Measurements from ENCODE around the gene PFKFB3. TPM values are rescaled to one million over a fixed set of nuclear protein-coding genes. Genes with fewer than 3 reads are reported as not detected.

Gene PFKFB3
- total and polyA plus RNA-seq, 12 donors, result 8.4 to 72.4 (median 29.5) TPM

GRCh38 chr10:6296828-6297251 lies 94.1 kb downstream of the PFKFB3 start:
- Histone ChIP-seq H3K27ac (no peak overlapping the region), H3K9me3 (replicated peaks in 1 of 3) (no peaks in the 10 kb centered on the region), H3K36me3 (replicated peaks in 1 of 2) (no peaks in the 10 kb centered on the region), H3K4me3 (no peak overlapping the region), H3K4me1 (replicated peaks in 1 of 2) (no peaks in the 10 kb centered on the region), H3K27me3 (no peaks in the 10 kb centered on the region)
- intact Hi-C loops (cut with DNase I), result no loop called here
- no peak for DNase-seq
- WGBS, 4 donors, result 60 to 72% (median 62%) methylated on average over 3 of the region's 3 CpGs
- no peak for TF ChIP-seq POLR2A (IDR thresholded peaks at IDR 0.05)
- TF ChIP-seq CTCF (IDR thresholded peaks at IDR 0.05), result no peak

- H3K27me3 ChIP-seq, result no peaks in the 10 kb centered on the region
- H3K4me1 ChIP-seq (replicated peaks in 1 of 2), result no peaks in the 10 kb centered on the region
- no peak for DNase-seq
- no peaks in the 10 kb centered on the region for H3K36me3 ChIP-seq (replicated peaks in 1 of 2)
- H3K9me3 ChIP-seq (replicated peaks in 1 of 3), result no peaks in the 10 kb centered on the region
- TF ChIP-seq POLR2A (IDR thresholded peaks at IDR 0.05) (no peak), CTCF (IDR thresholded peaks at IDR 0.05) (no peak)
- no peak overlapping the region for H3K4me3 ChIP-seq
- intact Hi-C loops (cut with DNase I), result no loop called here
- 71 to 87% (median 76%) methylated on average over 7 of the region's 7 CpGs for WGBS, 4 donors
- H3K27ac ChIP-seq, result no peak overlapping the region
Observed at GRCh38 chr10:6297522-6297921, 94.8 kb downstream of the PFKFB3 start.

GRCh38 chr10:6297951-6298381 lies 95.2 kb downstream of the PFKFB3 start:
- intact Hi-C loops (cut with DNase I), result no loop called here
- Histone ChIP-seq H3K4me3 (no peak overlapping the region), H3K27me3 (no peaks in the 10 kb centered on the region), H3K4me1 (replicated peaks in 1 of 2) (no peaks in the 10 kb centered on the region), H3K36me3 (replicated peaks in 1 of 2) (no peaks in the 10 kb centered on the region), H3K27ac (no peak overlapping the region), H3K9me3 (replicated peaks in 1 of 3) (no peaks in the 10 kb centered on the region)
- TF ChIP-seq POLR2A (IDR thresholded peaks at IDR 0.05) (no peak), CTCF (IDR thresholded peaks at IDR 0.05) (no peak)
- DNase-seq, result peak in 2 of 7 donors; percentile 24 to 25
- 23 to 66% (median 50%) methylated on average over 2 of the region's 2 CpGs for WGBS, 4 donors

- no peak for TF ChIP-seq CTCF (IDR thresholded peaks at IDR 0.05)
- TF ChIP-seq POLR2A (IDR thresholded peaks at IDR 0.05), result no peak
- DNase-seq, result no peak
- 92 to 98% (median 95%) methylated on average over 4 to 5 of the region's 5 CpGs for WGBS, 4 donors
- Histone ChIP-seq H3K36me3 (replicated peaks in 1 of 2) (no peaks in the 10 kb centered on the region), H3K27ac (no peak overlapping the region), H3K4me1 (replicated peaks in 1 of 2) (no peaks in the 10 kb centered on the region), H3K4me3 (no peak overlapping the region), H3K9me3 (replicated peaks in 1 of 3) (no peaks in the 10 kb centered on the region), H3K27me3 (no peaks in the 10 kb centered on the region)
- intact Hi-C loops (cut with DNase I), result no loop called here
Observed at GRCh38 chr10:6298428-6298827, 95.7 kb downstream of the PFKFB3 start.

All from adrenal gland (tissue), 12 donors.